Endometrial microvascular endothelial cells (primary cell): ENCODE measurements around the gene LRRK1. TPM values are rescaled to one million over a fixed set of nuclear protein-coding genes. Genes with fewer than 3 reads are reported as not detected.

Experiments
- in situ Hi-C: cut with HindIII; loops from 2 replicates; pipeline ENCODE4 v1.10.0; 2017; ENCODE audit warnings: low sequenced_read_pairs, low pct_unique_long_range_greater_than_20kb; ENCODE audit errors: inconsistent ontology term
- total RNA-seq: library from RNA; depleted of rRNA; stranded (reverse); fragments of >200 nt; gene quantifications from one replicate; pipeline ENCODE4 v1.2.3, GENCODE V29; 2015; ENCODE audit errors: inconsistent ontology term

Gene LRRK1
- total RNA-seq, 1 donor from 2014 or later = 8.4 TPM

- in situ Hi-C loops = no loop called here
Observed at GRCh38 chr15:101044625-101045235, 125.6 kb downstream of the LRRK1 start.

GRCh38 chr15:101045236-101045646 lies 126.1 kb downstream of the LRRK1 start:
- in situ Hi-C loops = no loop called here

- in situ Hi-C loops = no loop called here
Observed at GRCh38 chr15:101045835-101046691, 126.9 kb downstream of the LRRK1 start.

- in situ Hi-C loops = no loop called here
Observed at GRCh38 chr15:101046826-101047225, 127.7 kb downstream of the LRRK1 start.

- in situ Hi-C loops = no loop called here
Observed at GRCh38 chr15:101047301-101047781, 128.2 kb downstream of the LRRK1 start.

GRCh38 chr15:101048176-101048575 lies 129.0 kb downstream of the LRRK1 start:
- in situ Hi-C loops = no loop called here

GRCh38 chr15:101048581-101049030 lies 129.4 kb downstream of the LRRK1 start:
- in situ Hi-C loops = no loop called here

- in situ Hi-C loops = no loop called here
Observed at GRCh38 chr15:101049282-101049681, 130.1 kb downstream of the LRRK1 start.

- in situ Hi-C loops = no loop called here
Observed at GRCh38 chr15:101049856-101050622, 130.9 kb downstream of the LRRK1 start.

GRCh38 chr15:101050623-101051290 lies 131.6 kb downstream of the LRRK1 start:
- in situ Hi-C loops = no loop called here

- in situ Hi-C loops = no loop called here
Observed at GRCh38 chr15:101051291-101052030, 132.3 kb downstream of the LRRK1 start.

GRCh38 chr15:101052031-101052620 lies 133.0 kb downstream of the LRRK1 start:
- in situ Hi-C loops = no loop called here

- in situ Hi-C loops = no loop called here
Observed at GRCh38 chr15:101052681-101053121, 133.5 kb downstream of the LRRK1 start.

- in situ Hi-C loops = no loop called here
Observed at GRCh38 chr15:101053261-101053660, 134.1 kb downstream of the LRRK1 start.

GRCh38 chr15:101054116-101054515 lies 135.0 kb downstream of the LRRK1 start:
- in situ Hi-C loops = no loop called here

GRCh38 chr15:101054991-101055390 lies 135.8 kb downstream of the LRRK1 start:
- in situ Hi-C loops = no loop called here

- in situ Hi-C loops = no loop called here
Observed at GRCh38 chr15:101055411-101055810, 136.3 kb downstream of the LRRK1 start.
